PFSK-1 (cell line): ENCODE measurements around the gene ARSD.

Experiments used
- FOXP2 ChIP-seq: optimal IDR thresholded peaks from 2 replicates; pipeline ENCODE3; 2011; ENCODE audit warnings: borderline replicate concordance, control low read depth, inconsistent platforms; ENCODE audit not compliant: insufficient read depth; ENCODE audit errors: extremely low read length, extremely low read depth
- POLR2AphosphoS5 ChIP-seq: IDR thresholded peaks from 2 replicates; pipeline ENCODE4 v1.6.1; 2012; ENCODE audit warnings: low read depth, mild to moderate bottlenecking, control low read depth, low read length, moderate library complexity
- REST ChIP-seq, 2 experiments: IDR thresholded peaks; 2 replicates each; pipeline versions ENCODE4 v1.6.1 to v1.8.0; 2011 to 2012; ENCODE audit warnings: low read depth in 2 of 2, low read length in 2 of 2, control low read depth in 1 of 2, inconsistent platforms in 1 of 2, mild to moderate bottlenecking in 1 of 2, moderate library complexity in 1 of 2; ENCODE audit not compliant: insufficient read depth in 1 of 2
- SIN3A ChIP-seq: IDR thresholded peaks from 2 replicates; pipeline ENCODE4 v1.6.1; 2012; ENCODE audit warnings: mild to moderate bottlenecking, low read length, moderate library complexity, borderline replicate concordance; ENCODE audit not compliant: insufficient read depth
- TAF1 ChIP-seq: IDR thresholded peaks from 2 replicates; pipeline ENCODE4 v1.6.1; 2012; ENCODE audit warnings: low read length, control low read depth, borderline replicate concordance; ENCODE audit not compliant: insufficient read depth

Gene ARSD

GRCh38 chrX:2863646-2864045 lies 65.5 kb downstream of the ARSD start:
- TF ChIP-seq TAF1 (no peak), FOXP2 (no peak), SIN3A (no peak), REST (IDR thresholded peaks at IDR 0.05; ENCODE audit: insufficient read depth in 1 of 2, low read depth in 2 of 2, low read length in 2 of 2) (no peak), POLR2AphosphoS5 (no peak)

GRCh38 chrX:2862404-2862803 lies 66.7 kb downstream of the ARSD start:
- TF ChIP-seq POLR2AphosphoS5 = no peak
- TF ChIP-seq REST (IDR thresholded peaks at IDR 0.05; ENCODE audit: insufficient read depth in 1 of 2, low read depth in 2 of 2, low read length in 2 of 2) = no peak
- no peak for TF ChIP-seq TAF1
- no peak for TF ChIP-seq FOXP2
- TF ChIP-seq SIN3A = no peak

- no peak for TF ChIP-seq TAF1
- no peak for TF ChIP-seq POLR2AphosphoS5
- no peak for TF ChIP-seq REST (IDR thresholded peaks at IDR 0.05; ENCODE audit: insufficient read depth in 1 of 2, low read depth in 2 of 2, low read length in 2 of 2)
- no peak for TF ChIP-seq SIN3A
- TF ChIP-seq FOXP2 = no peak
Measured at GRCh38 chrX:2859197-2859797, 69.8 kb downstream of the ARSD start.

GRCh38 chrX:2857566-2857965 lies 71.6 kb downstream of the ARSD start:
- no peak for TF ChIP-seq TAF1
- TF ChIP-seq SIN3A = no peak
- TF ChIP-seq POLR2AphosphoS5 = no peak
- no peak for TF ChIP-seq FOXP2
- TF ChIP-seq REST (IDR thresholded peaks at IDR 0.05; ENCODE audit: insufficient read depth in 1 of 2, low read depth in 2 of 2, low read length in 2 of 2) = no peak
